CD4-positive, alpha-beta T cell treated with Interferon alpha-2 for 1 hour (primary cell): ENCODE results near the gene ERICH6B.
A peak's percentile ranks its signal among the peaks of the same experiment; 100 is the strongest.
"Not testable (repeated sequence)": the region's sequence is repeated elsewhere in the genome, so short reads cannot be mapped to it uniquely, and the experiment has no call there.

Experiments used
- DNase-seq, 2 donors: peaks; one replicate each; pipeline ENCODE4 v3.0.0-alpha.2; 2020 to 2022

The ERICH6B gene

DNA sequence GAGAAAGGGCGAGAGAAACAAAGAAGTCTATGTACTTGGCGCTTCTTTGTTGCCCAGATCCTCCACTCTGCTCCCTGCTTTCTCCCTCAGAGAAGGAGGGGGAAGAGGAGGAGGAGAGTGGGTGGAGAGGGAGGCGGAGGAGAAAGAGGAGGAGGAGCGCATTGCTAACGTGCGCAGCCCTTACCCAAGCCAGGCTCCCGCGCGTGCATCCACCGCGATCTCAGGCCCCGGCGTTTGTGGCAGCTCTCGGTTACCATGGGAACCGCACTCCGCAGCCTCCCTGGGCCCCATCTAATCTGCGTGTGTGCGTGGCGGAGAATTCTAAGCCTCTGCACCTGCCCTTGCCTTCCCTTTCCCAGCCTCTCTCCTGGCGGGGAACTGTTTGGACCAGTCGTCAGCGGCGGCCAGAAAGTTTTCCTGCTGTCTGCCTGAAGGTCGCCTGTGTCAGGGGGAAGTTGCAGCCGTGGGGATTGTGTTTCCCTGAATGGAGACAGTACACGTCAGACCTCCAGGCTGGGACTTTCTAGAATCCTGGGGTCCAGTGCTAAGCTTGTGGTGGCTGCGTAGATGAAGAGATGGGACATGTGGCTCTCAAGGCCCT lies at the start of gene ERICH6B:
ERICH6B (minus strand) TSS at position 239 of the 601 bp plus-strand sequence. CDS start 18,734 bp downstream, outside the sequence.
- no peak for DNase-seq

DNA sequence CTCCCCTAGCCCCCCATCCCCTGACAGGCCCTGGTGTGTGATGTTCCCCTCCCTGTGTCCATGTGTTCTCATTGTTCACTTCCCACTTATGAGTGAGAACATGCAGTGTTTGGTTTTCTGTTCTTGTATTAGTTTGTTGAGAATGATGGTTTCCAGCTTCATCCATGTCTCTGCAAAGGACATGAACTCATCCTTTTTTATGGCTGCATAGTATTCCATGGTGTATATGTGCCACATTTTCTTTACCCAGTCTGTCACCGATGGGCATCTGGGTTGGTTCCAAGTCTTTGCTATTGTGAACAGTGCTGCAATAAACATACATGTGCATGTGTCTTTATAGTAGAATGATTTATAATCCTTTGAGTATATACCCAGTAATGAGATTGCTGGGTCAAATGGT lies 47.4 kb upstream of the ERICH6B start:
- not testable (repeated sequence) for DNase-seq

DNA sequence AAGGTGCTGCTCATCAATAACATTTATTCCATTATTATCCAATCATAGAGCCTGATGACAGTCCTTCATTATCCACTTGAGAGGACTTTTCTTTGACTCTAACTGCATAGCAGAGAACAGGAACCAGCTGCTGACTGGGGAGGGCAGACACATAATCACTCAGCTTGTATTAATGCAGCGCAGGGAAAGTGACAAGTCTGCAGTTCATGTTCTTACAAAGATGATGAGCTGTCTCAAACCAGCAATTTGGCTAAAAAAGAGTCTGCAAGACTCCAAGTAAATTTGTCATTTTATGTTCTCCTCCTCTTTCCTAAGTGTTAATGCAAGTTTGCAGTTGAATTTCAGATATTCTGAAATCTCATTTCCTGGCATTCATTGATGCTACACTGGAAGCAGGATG lies 46.6 kb upstream of the ERICH6B start:
- no peak for DNase-seq

- not testable (repeated sequence) for DNase-seq
Measured at GRCh38 chr13:45660458-45660857, 44.9 kb upstream of the ERICH6B start.

DNA sequence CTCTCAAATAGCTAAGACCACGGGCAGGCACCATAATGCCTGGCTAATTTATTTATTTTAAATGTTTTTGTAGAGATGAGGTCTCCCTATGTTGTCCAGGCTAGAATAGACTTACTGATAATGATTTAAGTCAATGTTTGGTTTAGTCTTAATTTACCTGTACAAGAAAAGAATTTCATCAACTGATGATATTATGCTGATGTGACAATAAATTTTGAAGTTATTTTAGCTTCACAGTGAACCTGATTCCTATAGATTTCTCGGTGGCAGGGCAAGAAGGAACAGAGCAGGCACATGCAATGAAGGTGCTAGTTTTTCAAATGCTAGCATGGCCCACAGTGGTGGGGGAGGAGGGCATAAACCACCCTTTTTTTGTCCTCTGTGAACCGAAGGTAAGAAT lies 44.0 kb upstream of the ERICH6B start:
- no peak for DNase-seq

DNA sequence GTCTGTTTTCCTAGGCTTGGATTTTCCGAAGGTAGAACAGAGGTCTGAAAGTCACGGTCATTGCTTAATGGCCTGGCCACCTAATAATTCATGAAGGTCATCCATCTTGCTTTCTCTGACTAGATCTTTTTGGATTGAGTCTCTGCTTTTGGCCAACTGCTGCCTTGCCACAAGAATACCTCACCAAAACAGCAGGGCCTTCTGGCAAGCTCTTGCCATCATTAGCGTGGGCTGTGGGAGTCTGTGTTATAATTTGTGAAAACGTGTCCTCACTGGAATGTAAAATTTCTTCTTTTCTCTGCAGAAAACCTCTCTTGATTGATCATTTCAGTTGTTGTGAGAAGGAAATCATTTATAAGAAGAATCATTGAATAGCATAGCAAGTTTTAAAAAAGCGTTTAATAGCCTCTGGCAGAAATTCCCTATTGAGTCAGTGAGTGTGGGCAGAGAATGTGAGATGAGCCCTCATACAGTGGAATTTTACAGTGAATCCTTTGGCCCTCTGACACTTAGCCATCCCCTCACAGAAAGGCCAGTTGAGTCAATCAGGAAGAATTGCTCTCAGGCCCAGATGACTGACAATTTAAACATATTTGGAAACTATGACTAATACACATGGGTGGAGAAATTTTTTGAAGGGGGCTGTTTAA lies 43.2 kb upstream of the ERICH6B start:
- no peak for DNase-seq

- no peak for DNase-seq
Measured at GRCh38 chr13:45654633-45655349, 39.3 kb upstream of the ERICH6B start.

- DNase-seq: not testable (repeated sequence)
Measured at GRCh38 chr13:45645263-45645662, 29.7 kb upstream of the ERICH6B start.

- not testable (repeated sequence) for DNase-seq
Measured at GRCh38 chr13:45642159-45642558, 26.6 kb upstream of the ERICH6B start.

DNA sequence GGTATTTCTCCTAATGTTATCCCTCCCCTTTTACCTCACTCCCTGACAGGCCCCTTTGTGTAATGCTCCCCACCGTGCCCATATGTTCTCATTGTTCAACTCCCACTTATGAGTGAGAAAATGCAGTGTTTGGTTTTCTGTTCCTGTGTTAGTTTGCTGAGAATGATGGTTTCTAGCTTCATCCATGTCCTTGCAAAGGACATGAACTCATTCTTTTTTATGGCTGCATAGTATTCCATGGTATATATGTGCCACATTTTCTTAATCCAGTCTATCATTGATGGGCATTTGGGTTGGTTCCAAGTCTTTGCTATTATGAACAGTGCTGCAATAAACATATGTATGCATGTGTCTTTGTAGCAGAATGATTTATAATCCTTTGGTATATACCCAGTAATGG lies 19.8 kb upstream of the ERICH6B start:
- DNase-seq: not testable (repeated sequence)

DNA sequence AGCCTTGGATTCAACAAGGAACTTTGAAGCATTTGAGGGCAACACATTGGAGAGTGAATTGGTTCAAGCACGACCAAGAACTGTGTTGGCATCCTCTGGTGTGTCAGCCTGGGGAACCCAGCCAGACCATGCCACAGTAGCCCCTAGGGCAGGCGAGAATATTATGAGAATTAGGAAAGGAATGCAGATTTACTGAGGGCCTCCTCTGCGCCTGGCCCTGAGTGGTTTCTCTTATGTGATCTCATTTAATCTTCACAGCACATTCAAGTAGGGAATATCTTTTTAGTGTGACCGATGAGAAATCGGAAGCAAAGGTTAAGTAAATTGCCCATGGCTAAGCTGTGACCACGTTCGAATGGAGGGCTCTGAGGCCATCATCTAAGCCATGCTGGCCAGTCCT lies 15.3 kb upstream of the ERICH6B start:
- no peak for DNase-seq

DNA sequence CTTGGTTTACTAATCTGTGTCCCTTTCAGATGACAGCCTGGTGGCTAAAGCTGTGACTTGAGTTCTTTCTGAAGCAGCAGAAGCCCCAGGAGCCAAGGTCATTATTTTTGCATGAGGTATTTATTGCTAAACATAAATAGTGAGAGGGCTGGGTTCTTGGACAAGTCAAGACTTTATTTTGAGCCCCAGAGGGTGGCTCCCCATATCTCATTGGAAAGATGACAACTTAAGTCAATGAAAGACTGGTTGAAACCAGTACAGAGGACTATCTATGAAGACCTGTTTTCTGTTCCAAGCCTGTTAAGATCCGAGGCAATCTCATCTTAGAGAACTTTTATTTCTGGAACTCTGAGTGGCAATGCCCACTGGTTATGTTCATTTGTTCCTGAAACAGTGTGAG lies 14.4 kb upstream of the ERICH6B start:
- DNase-seq: no peak

DNA sequence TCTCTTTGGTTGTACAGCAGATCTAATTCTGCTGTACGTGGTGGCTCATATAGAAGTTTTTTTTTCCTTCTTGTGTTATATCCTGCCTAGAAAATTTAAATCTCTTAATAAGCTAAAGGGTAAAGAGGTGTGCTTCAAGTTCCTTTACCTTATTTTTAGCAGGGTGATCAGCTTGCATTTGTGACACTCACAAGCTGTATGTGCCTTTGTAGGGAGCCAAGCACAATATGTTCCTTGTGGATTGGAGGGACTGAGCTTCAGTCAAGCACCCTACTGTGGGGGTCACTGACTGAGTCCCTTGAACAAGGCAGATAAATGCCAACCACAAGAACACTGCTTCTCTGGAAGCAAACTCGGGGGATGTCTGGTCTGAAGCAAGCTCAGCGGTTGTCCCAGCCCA lies 12.6 kb upstream of the ERICH6B start:
- no peak for DNase-seq

DNA sequence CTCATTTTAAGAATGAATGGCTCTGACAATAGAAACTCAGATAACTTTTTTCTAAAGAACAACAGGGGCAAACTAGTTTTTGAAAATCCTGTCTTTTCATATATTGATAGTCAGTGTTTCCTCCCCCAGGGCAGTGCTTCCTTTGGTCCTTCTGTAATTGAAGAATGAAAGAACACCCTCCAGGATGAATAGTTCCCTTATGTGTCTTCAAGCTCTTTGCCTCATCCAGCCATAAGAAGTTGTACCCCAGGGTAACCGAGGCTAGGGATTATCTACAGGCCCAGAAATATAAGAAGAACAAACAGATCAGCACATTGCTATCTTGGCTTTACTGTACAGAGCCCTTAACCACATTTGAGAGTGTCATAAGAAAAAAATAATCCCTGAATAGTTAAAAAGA lies 12.1 kb upstream of the ERICH6B start:
- no peak for DNase-seq

DNA sequence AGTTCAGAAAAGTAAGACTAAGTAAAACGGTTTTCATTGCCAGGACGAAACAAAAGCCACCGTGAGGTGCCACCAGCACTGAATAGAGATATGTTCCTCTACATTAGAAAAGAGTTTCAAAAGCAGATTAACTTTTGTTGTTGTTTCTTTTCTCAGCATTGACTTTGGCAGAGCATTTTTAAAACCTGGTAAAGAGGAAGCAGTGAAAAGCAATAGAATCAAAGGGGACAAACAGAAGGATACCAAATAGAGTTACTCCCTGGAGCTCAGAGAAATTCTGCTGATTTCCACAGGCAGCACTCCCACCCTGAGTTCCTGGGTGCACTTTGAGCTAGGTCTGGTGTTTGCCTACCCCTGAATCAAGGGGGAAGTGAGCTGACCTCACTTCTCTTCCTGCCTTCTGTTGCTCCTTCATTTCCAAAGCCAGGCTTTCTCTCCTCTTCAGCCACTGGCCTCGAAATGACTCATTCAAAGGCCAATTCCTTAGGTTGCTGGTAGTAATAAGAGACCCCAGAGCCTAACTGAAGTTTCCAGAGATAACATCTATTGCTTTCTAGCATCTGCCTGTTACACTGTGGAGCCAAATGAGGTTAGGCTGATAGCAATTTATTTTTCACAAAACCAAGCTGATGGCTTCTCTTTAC lies 11.3 kb upstream of the ERICH6B start:
- DNase-seq: no peak

DNA sequence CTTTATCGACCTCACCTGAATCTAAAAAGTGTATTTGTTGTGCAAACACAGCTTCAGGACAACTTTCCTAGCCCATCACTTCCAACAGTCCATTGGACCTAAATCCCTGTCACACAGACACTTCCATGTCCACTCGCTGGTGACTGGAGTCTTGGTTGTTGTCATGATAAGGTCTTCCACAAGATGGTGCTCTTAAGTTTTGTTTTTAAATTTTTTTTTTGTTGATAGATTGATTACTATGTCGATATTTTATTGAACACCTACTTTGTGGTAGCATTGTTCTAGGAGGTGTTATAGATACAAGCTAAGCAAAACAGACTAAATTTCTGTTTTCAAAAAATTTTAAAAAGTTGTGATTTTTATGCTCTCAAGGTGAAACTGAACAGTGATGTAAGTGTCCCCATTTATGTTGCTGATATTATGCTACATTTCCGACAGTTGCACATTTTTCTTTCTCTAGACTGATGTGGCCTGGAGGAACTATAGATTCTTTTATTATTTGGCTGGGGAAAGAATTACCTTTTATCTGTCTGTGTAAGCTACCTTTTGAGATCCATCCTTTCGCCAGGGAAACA lies 8.1 kb upstream of the ERICH6B start:
- DNase-seq: peak in 1 of 2 donors; percentile 30

GRCh38 chr13:45621950-45622349 lies 6.4 kb upstream of the ERICH6B start:
- DNase-seq: no peak

GRCh38 chr13:45607931-45608330 lies 7.6 kb downstream of the ERICH6B start:
- DNase-seq: no peak

GRCh38 chr13:45604892-45605291 lies 10.6 kb downstream of the ERICH6B start:
- DNase-seq: no peak

- DNase-seq: no peak
Measured at GRCh38 chr13:45603338-45603737, 12.2 kb downstream of the ERICH6B start.

DNA sequence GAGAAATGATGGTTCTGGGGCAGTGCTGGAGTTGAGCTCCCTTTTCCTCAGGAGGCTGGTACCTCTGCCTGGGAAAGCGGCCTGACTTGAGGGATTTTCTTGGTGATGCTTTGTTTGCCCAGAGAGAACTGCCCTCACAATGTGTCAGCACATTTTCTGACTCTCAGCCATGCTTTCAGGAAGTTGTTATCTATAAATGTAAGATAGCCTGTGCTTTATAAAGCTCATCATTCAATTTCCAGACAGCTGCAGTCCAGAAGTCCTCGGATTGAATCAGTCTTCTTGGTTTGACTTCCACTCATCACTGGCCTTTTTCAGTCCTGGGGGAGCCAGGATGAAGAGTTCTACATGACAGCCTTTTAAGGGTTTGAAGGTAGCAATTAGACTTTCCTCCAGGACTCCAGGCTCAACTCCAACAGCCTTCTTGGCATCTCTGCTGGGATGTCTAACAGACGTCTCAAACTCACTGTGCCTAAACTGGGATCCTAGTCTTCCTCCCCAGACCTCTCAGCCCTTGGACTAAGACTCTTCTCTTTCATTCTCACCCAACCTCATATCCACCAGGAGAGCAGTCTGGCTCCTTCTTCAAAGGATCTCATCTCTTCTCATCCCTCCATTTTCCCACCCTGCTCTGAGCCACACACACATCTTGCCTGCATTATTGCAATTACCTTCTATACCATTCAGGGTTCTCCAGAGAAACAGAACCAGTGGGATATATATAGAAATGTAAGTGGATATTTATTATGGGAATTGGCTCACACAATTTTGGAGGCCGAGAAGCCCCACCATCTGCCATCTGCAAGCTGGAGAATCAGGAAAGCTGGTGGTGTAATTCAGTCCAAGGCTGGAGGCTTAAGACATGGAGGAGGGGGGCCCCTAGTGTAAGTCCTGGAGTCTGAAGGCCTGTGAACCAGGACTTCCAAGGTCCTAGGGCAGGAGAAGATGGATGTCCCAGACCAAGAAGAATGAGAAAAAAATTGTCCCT lies 13.1 kb downstream of the ERICH6B start:
- DNase-seq: no peak

- DNase-seq: no peak
Measured at GRCh38 chr13:45601680-45602079, 13.9 kb downstream of the ERICH6B start.
